ENCODE measurements around the gene MTURN.
"Not testable (repeated sequence)": the region's sequence is repeated elsewhere in the genome, so short reads cannot be mapped to it uniquely, and the experiment has no call there.

Gene MTURN

DNA sequence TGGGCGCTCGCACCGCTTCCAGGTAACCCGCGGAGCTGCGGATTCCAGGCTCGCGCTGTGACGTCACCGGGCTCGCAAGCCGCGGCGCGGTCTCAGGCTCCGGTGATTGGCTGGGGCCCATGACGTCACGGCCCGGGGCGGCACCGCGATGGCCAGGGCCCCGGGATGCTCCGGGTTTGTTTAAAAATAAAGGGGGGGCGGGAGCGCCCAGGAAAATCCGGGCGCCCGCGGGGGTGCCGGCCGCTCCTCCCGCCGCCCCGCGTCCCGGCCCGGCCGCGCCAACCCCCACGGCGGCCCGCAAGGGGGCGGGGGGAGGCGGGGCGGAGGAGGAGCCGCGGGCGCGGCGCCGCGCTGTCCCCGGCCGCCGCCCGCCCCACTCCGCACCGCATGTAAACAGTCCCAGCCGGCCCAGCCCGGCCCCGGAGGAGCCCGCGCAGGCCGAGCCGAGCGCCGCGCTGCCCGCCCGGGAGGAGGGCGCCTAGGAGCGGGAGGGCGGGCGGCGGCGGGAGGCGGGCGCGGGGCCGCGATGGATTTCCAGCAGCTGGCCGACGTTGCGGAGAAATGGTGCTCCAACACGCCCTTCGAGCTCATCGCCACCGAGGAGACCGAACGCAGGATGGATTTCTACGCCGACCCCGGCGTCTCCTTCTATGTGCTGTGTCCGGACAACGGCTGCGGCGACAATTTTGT, at the start of gene MTURN:
Gene MTURN, plus strand, starts transcription at position 376 of the 690 bp plus-strand sequence. Its CDS starts 151 bp downstream, at position 527.
- Mint-ChIP-seq H3K9me3 (no peaks in the 10 kb centered on the region), H3K36me3 (peaks cover 6% of the 10 kb centered on the region), H3K4me1 (peaks cover 6% of the 10 kb centered on the region), H3K27ac (peak within 1 kb of the TSS; percentile 75), H3K4me3 (peak within 1 kb of the TSS; percentile 80)
- DNase-seq (ENCODE audit: low spot score in 2 of 2): peak; percentile 82 to 92
- ATAC-seq: peak; percentile 89

GRCh38 chr7:30086529-30086928, 48.3 kb upstream of the MTURN start:
- no peaks in the 10 kb centered on the region for H3K9me3 Mint-ChIP-seq
- no peak overlapping the region for H3K27ac Mint-ChIP-seq
- DNase-seq (ENCODE audit: low spot score in 2 of 2) (no peak), ATAC-seq (no peak)
- H3K4me3 Mint-ChIP-seq: no peak overlapping the region
- peaks cover 8% of the 10 kb centered on the region for H3K4me1 Mint-ChIP-seq
- peaks cover 5% of the 10 kb centered on the region for H3K36me3 Mint-ChIP-seq

DNA sequence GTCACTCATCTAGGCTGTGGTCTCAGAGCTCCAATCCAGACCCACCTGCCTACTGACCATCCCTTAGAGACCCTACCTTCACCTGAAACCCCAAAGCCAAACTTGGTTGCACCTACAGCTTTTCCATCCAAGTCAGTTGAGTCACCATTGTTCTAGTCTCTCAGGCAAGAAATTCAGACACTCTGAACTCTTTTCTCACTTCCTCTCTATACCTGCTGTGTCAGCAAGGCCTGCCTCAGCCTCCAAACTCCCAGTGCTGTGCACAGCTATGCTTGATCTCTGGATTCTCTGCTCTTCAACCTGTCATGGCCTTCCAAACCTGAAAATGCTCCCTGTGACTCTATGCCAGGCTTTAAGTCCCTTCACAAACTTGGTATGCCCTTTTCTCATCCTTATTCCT, 47.4 kb upstream of the MTURN start:
- Mint-ChIP-seq H3K27ac (peak overlapping the region; percentile 15), H3K4me1 (peaks cover 8% of the 10 kb centered on the region), H3K9me3 (no peaks in the 10 kb centered on the region), H3K4me3 (no peak overlapping the region), H3K36me3 (peaks cover 5% of the 10 kb centered on the region)
- DNase-seq (ENCODE audit: low spot score in 2 of 2) (no peak), ATAC-seq (no peak)

- H3K36me3 Mint-ChIP-seq: peaks cover 5% of the 10 kb centered on the region
- no peaks in the 10 kb centered on the region for H3K9me3 Mint-ChIP-seq
- peaks cover 8% of the 10 kb centered on the region for H3K4me1 Mint-ChIP-seq
- ATAC-seq (no peak), DNase-seq (ENCODE audit: low spot score in 2 of 2) (no peak)
- H3K27ac Mint-ChIP-seq: no peak overlapping the region
- H3K4me3 Mint-ChIP-seq: no peak overlapping the region
Measured at GRCh38 chr7:30088362-30088761, 46.4 kb upstream of the MTURN start.

GRCh38 chr7:30090111-30090510, 44.7 kb upstream of the MTURN start:
- peaks cover 8% of the 10 kb centered on the region for H3K4me1 Mint-ChIP-seq
- H3K36me3 Mint-ChIP-seq: peaks cover 5% of the 10 kb centered on the region
- DNase-seq (ENCODE audit: low spot score in 2 of 2) (no peak), ATAC-seq (no peak)
- H3K27ac Mint-ChIP-seq: no peak overlapping the region
- H3K4me3 Mint-ChIP-seq: no peak overlapping the region
- H3K9me3 Mint-ChIP-seq: no peaks in the 10 kb centered on the region

- H3K36me3 Mint-ChIP-seq: peaks cover 5% of the 10 kb centered on the region
- H3K27ac Mint-ChIP-seq: no peak overlapping the region
- H3K4me1 Mint-ChIP-seq: peaks cover 8% of the 10 kb centered on the region
- no peaks in the 10 kb centered on the region for H3K9me3 Mint-ChIP-seq
- no peak for ATAC-seq
- DNase-seq (ENCODE audit: low spot score in 2 of 2): no peak
- no peak overlapping the region for H3K4me3 Mint-ChIP-seq
Measured at GRCh38 chr7:30091491-30091912, 43.3 kb upstream of the MTURN start.

DNA sequence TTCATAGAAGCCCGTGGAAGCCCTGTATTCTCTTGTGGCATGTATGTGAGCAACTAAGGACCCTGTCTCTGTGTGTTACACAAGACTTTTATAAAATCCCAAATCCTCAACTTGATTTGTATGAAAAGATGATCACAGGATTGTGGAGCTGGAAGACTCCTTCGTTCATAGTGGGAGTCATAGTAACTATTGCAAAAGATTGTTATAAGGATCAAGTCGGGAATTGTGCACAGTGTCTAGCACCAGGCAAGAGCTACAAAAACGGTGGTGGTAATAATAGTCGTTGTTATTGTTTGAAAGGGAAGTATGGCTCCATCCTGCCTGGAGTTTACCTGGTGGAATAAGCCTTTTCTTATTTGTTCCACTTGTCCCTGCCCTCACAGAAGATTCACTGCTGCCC, 42.8 kb upstream of the MTURN start:
- Mint-ChIP-seq H3K9me3 (no peaks in the 10 kb centered on the region), H3K4me3 (no peak overlapping the region), H3K27ac (no peak overlapping the region), H3K36me3 (peaks cover 5% of the 10 kb centered on the region), H3K4me1 (peaks cover 8% of the 10 kb centered on the region)
- DNase-seq (ENCODE audit: low spot score in 2 of 2): no peak
- ATAC-seq: no peak

- H3K4me3 Mint-ChIP-seq: no peak overlapping the region
- DNase-seq (ENCODE audit: low spot score in 2 of 2) (no peak), ATAC-seq (no peak)
- peaks cover 5% of the 10 kb centered on the region for H3K36me3 Mint-ChIP-seq
- H3K9me3 Mint-ChIP-seq: no peaks in the 10 kb centered on the region
- no peaks in the 10 kb centered on the region for H3K4me1 Mint-ChIP-seq
- H3K27ac Mint-ChIP-seq: no peak overlapping the region
Measured at GRCh38 chr7:30093420-30093952, 41.3 kb upstream of the MTURN start.

- DNase-seq (ENCODE audit: low spot score in 2 of 2); H3K4me3 Mint-ChIP-seq; H3K27ac Mint-ChIP-seq; H3K4me1 Mint-ChIP-seq; ATAC-seq; H3K9me3 Mint-ChIP-seq; H3K36me3 Mint-ChIP-seq: not testable (repeated sequence)
Measured at GRCh38 chr7:30098599-30098998, 36.2 kb upstream of the MTURN start.

DNA sequence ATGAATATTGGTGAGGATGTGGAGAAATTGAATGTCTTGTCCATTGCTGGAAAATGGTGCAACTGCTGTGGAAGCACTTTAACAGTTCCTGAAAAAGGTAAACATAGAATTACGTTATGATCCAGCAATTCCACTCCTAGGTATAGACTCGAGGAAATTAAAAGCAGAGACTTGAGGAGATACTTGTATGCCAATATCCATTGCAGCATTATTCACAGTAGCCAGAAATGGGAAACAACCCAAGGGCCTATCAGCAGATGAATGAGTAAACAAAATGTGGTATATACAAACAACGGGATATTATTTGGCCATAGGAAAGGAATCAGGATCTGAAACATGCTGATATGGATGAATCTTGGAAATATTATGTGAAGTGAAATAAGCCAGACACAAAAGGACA, 32.5 kb upstream of the MTURN start:
- no peak overlapping the region for H3K4me3 Mint-ChIP-seq

DNA sequence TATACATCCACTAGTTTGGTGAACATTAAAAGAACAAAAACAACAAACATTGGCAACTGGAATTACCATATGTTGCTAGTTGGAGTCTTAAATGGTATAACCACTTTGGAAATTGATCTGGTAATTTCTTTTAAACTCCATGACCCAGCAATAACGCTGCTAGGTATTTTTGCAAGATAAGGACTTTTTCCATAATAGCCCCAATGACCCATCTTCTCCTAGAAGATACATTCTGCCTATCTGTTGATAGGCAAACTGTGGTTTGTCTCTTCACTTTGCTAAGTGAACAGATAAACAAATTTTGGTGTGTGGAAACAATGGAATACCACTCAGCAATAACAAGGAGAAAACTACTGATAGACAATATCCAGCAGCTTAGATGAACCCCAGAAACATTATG, 30.6 kb upstream of the MTURN start:
- Mint-ChIP-seq H3K4me1 (no peaks in the 10 kb centered on the region), H3K4me3 (no peak overlapping the region), H3K36me3 (no peaks in the 10 kb centered on the region), H3K9me3 (peaks cover 2% of the 10 kb centered on the region), H3K27ac (no peak overlapping the region)
- no peak for DNase-seq (ENCODE audit: low spot score in 2 of 2)
- ATAC-seq: no peak

More for the DNA sequence above, 32.5 kb upstream of the MTURN start:
- no peaks in the 10 kb centered on the region for H3K4me1 Mint-ChIP-seq
- no peaks in the 10 kb centered on the region for H3K36me3 Mint-ChIP-seq
- H3K27ac Mint-ChIP-seq: no peak overlapping the region
- no peaks in the 10 kb centered on the region for H3K9me3 Mint-ChIP-seq
- DNase-seq (ENCODE audit: low spot score in 2 of 2): no peak
- ATAC-seq: no peak

DNA sequence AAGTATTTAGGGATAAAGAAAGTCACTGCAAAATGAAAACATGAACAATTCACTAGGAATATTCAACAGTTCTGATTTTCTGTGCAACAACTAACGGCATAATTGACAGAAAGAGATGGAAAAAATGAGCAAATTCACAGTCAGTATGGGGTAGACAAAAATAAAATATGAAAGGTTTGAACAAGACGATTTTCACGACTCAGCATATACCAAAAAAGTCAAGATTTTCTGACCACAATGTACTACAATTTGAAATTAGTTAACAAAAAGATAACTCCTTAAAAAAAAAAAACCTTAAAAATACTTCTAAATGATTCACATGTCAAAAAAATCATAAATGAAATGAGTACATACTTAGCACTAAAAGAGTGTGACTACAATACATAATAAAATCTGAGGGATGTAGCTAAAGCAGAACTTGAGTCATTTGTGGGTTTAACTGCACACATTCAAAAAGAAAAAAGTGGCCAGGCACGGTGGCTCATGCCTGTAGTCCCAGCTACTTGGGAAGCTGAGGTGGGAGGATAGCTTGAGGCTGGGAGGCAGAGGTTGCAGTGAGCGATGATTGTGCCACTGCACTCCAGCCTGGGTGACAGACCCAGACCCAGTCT, 22.6 kb upstream of the MTURN start:
- ATAC-seq: peak; percentile 83
- Mint-ChIP-seq H3K9me3 (peaks cover 13% of the 10 kb centered on the region), H3K4me3 (no peak overlapping the region)

GRCh38 chr7:30113144-30113543, 21.6 kb upstream of the MTURN start:
- Mint-ChIP-seq H3K9me3 (peaks cover 13% of the 10 kb centered on the region), H3K36me3 (no peaks in the 10 kb centered on the region), H3K4me3 (no peak overlapping the region), H3K4me1 (peaks cover 8% of the 10 kb centered on the region), H3K27ac (no peak overlapping the region)
- no peak for DNase-seq (ENCODE audit: low spot score in 2 of 2)
- no peak for ATAC-seq

More for the DNA sequence above, 22.6 kb upstream of the MTURN start:
- peaks cover 8% of the 10 kb centered on the region for H3K4me1 Mint-ChIP-seq
- no peak for DNase-seq (ENCODE audit: low spot score in 2 of 2)
- H3K27ac Mint-ChIP-seq: no peak overlapping the region
- H3K36me3 Mint-ChIP-seq: no peaks in the 10 kb centered on the region

DNA sequence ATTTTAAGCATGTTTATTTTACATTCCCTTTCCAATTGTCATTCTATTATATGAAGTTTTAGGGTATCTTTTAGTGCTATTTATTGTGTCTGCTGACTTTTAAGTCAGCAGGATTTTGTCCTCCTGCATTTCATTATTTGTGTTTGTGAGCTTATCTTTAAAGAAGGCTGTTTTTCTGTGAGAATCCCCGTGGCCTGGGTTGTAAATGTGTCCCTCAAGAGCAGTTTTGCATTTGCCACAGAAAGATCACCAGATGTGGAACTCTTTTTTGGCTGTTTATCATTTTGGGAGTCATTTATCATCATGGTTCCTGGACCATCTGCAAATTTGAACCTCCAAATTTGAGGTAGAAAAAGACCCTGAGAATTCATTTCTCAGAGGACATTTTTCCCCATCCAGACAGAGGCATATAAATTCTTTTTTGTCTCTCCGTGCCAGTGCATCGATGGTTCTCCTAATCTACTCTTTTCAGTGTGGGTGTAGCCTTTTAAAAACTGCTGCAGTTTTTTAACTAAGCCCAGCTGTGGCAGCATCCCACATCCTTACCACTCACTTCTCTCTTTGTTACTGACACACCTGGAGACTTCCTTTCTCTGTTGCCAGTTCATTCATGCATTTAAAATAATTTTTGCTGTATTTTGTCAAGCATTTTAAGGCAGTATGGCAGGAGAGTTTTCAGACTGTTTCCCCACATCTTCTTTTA, 20.1 kb upstream of the MTURN start:
- Mint-ChIP-seq H3K4me1 (peaks cover 8% of the 10 kb centered on the region), H3K9me3 (peaks cover 11% of the 10 kb centered on the region), H3K4me3 (no peak overlapping the region), H3K36me3 (no peaks in the 10 kb centered on the region), H3K27ac (no peak overlapping the region)
- no peak for DNase-seq (ENCODE audit: low spot score in 2 of 2)
- no peak for ATAC-seq

DNA sequence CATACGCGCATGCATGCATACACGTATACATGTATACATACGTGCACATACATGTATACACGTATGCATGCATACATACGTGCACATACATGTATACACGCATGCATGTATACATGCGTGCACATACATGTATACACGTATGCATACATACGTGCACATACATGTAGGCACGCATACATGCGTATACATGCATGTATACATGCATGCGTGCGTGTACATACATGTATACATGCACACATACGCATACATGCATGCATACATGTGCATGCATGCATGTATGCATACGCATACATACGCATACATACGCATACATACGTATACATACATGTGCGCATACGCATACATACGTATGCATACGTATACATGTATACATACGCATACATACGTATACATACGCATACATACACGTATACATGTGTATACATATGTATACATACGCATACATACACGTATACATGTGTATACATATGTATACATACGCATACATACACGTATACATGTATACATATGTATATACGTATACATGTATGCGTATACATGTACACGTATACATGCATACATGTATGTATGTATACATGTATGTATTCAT, 19.0 kb upstream of the MTURN start:
- H3K27ac Mint-ChIP-seq: no peak overlapping the region
- DNase-seq (ENCODE audit: low spot score in 2 of 2): no peak
- no peaks in the 10 kb centered on the region for H3K36me3 Mint-ChIP-seq
- ATAC-seq: no peak
- peaks cover 8% of the 10 kb centered on the region for H3K4me1 Mint-ChIP-seq
- H3K9me3 Mint-ChIP-seq: peaks cover 11% of the 10 kb centered on the region
- H3K4me3 Mint-ChIP-seq: no peak overlapping the region

Data from stimulated activated effector memory CD8-positive, alpha-beta T cell treated with anti-CD3 and anti-CD28 coated beads, Interleukin-12 subunit alpha, Interleukin-12 subunit beta, amount 100 ng/mL, for 72 hours (primary cell).